GM19238 (cell line): ENCODE results near the gene IL4R.
A peak's percentile ranks its signal among the peaks of the same experiment; 100 is the strongest.

Experiments used
- DNase-seq: peaks from one replicate; pipeline ENCODE4 v3.0.0; 2011; ENCODE audit warnings: low spot score; ENCODE audit not compliant: insufficient read length

Gene IL4R

GRCh38 chr16:27353853-27354252 is 40.1 kb downstream of the IL4R start:
- no peak for DNase-seq

GRCh38 chr16:27355610-27356009 is 41.8 kb downstream of the IL4R start:
- no peak for DNase-seq

DNA sequence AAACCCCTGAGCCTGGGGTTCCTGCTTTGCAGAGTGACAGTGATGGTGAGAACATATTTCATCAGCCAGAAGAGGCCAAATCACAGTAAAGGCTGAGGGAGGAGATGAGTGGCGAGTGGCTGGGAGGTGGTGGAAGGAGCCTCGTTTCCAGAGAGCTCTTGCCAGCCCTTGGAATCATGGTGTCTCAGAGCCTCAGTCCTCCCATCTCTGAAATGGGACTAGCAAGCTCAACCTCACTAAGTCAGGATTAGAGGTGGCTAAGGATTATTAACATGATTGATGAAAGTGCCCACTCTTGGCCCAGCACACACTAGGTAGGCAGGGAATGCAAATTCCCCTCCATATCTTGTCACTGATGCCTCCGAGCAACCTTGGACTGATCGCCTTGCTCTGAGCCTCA is 43.0 kb downstream of the IL4R start:
- DNase-seq, result no peak

- DNase-seq, result no peak
Measured at GRCh38 chr16:27359051-27359450, 45.3 kb downstream of the IL4R start.

- DNase-seq, result no peak
Measured at GRCh38 chr16:27359615-27360014, 45.8 kb downstream of the IL4R start.

GRCh38 chr16:27361987-27362386 is 48.2 kb downstream of the IL4R start:
- DNase-seq, result no peak

- no peak for DNase-seq
Measured at GRCh38 chr16:27362570-27363245, 48.9 kb downstream of the IL4R start.

- no peak for DNase-seq
Measured at GRCh38 chr16:27363246-27363632, 49.5 kb downstream of the IL4R start.

GRCh38 chr16:27363797-27364196 is 50.0 kb downstream of the IL4R start:
- DNase-seq, result no peak

DNA sequence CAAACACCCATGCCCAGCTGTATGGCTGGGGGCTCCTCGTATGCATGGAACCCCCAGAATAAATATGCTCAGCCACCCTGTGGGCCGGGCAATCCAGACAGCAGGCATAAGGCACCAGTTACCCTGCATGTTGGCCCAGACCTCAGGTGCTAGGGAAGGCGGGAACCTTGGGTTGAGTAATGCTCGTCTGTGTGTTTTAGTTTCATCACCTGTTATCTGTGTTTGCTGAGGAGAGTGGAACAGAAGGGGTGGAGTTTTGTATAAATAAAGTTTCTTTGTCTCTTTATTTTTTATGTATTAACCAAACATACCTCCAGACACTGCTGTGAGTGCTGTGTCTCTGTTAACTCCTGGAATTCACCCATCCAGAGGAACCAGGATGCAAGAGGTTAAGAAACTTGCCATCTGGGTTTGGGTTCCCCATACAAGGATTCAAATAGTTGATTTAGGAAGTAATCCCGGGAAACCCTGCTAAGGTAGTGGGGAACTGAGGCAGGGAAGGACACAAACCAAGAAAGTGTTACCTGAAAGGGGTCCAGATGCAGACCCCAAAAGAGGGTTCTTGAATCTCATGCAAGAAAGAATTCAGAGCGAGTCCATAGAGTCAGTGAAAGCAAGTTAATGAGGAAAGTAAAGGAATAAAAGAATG is 50.8 kb downstream of the IL4R start:
- DNase-seq, result no peak

DNA sequence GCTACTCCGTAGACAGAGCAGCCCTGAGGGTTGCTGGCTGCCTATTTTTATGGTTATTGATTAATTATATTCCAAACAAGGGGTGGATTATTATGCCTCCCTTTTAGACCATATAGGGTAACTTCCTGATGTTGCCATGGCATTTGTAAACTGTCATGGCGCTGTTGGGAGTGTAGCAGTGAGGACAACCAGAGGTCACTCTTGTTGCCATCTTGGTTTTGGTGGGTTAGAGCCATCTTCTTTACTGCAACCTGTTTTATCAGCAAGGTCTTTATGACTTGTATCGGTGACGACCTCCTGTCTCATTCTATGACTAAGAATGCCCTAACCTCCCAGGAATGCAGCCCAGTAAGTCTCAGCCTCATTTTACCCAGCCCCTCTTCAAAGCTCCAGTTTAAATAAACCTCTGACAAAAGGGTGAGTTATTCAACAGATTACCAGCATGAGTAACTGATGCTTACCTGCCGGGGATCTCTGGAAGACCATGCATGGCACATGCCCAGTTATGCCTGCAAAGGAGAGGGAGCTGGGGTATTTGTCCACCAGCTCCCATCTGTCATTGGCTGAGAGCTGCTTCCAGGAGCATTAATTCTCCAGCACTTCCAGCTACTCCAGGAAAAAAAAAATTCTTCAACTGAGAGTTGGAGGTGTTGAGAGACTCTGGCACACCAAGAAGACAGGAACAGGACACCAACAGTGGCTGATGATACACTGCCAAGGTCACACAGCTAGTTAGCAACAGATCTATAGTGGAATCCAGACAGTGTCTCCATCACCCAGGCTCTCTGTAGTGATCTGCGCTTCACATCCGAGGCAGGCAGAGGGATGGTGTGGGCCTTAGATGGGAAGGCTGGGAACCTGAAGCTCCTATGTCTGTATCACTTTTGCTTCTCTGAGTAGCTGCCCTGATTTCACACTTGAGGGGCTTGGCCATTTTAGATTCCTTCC is 51.6 kb downstream of the IL4R start:
- DNase-seq, result no peak

- DNase-seq, result no peak
Measured at GRCh38 chr16:27366687-27367460, 53.1 kb downstream of the IL4R start.

- peak; percentile 75 for DNase-seq
Measured at GRCh38 chr16:27367461-27368357, 53.9 kb downstream of the IL4R start.

- no peak for DNase-seq
Measured at GRCh38 chr16:27368358-27368722, 54.6 kb downstream of the IL4R start.

GRCh38 chr16:27369806-27370205 is 56.0 kb downstream of the IL4R start:
- DNase-seq, result no peak

DNA sequence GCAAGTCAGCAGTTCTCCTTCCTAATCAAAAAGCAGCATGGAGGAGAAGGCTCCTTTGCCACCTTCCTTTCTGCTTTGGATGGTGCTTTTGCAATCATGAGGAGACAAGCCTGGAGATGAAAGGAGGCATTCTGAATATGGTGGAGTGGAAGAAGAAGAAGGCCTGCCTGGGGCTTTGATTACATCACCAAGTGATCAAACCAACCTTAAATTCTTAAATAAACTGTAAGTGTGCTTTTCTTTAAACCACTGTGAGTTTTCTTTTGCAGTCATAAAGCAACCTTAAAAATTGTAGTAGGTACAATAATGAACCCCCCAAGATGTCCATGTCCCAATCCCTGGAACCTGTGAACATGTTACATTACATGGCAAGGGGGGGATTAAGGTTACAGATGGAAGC is 56.5 kb downstream of the IL4R start:
- no peak for DNase-seq

DNA sequence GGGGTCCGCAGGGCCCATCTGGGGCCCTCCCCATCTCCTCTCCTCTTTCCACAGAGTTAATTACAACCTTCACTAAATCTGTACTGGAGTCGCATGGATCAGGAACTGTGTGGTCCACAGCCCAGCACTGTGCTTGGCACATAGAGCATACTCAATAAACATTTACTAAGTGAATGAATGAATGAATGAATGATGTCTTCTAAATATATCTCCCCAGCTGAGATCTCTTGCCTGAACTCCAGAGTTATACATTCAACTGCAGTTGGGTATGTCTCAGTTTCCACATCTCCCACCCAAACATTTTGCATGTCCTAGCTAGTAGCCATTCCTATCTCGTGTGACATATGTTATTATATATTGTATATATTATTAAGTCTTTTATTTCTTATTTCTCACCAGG is 59.5 kb downstream of the IL4R start:
- DNase-seq, result no peak

DNA sequence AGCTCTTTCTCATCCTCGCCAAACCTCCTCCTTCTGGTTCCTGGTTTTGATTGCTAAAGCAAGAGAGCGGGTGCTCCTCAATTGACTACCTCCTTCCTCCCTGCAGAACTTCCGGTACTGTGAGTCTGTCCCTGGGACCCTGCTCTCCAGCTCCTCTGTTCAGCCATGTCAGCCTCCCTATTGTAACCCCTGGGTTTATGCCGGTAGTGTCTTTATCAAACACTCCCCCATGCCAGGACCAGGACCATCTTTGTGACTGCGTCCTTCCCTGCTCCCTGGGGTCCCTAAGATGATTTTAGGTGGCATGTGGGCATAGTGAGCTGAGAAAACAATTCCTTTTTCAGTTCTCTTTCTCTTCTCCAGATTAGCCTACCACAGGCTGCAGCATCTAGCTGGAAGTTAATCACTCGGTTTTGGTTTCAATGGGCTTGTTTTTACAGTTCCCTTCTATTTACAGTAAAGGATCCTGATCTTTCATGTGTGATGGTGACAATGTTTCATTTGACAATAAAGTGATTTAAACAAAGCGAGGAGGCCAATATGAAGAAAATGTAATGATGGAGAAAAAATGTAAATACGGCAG is 60.5 kb downstream of the IL4R start:
- no peak for DNase-seq

GRCh38 chr16:27374804-27375425 is 61.1 kb downstream of the IL4R start:
- DNase-seq, result peak; percentile 51
